GM12878 (cell line): ENCODE results near the gene EIF4H. TPM values are rescaled to one million over a fixed set of nuclear protein-coding genes. Genes with fewer than 3 reads are reported as not detected.

Source experiments
- ATAC-seq: fragments of 200-7000 bp; cut with Tn5 transposase; 3 replicates; pipeline ENCODE4 v1.9.1; 2020; ENCODE audit warnings: mild to moderate bottlenecking, moderate library complexity
- BruUV-seq: library from RNA; stranded (reverse); fragments of 400-500 nt; replicated peaks from 2 replicates; lab custom pipeline; 2021; lab: Mats Ljungman, UMichigan
- CTCF ChIA-PET: fragments of 300-600 bp; sonication (Branson Sonifier 250); formaldehyde crosslinking; extraction: SDS; loops from one replicate; lab custom pipeline; 2021; ENCODE audit warnings: inconsistent platforms; lab: Yijun Ruan, JAX
- POLR2A ChIA-PET: fragments of 350-600 bp; formaldehyde crosslinking; extraction: SDS; loops from one replicate; lab custom pipeline; 2021; ENCODE audit warnings: inconsistent platforms; lab: Charles Lee
- RAD21 ChIA-PET: fragments of 300-600 bp; sonication (Branson Sonifier 250); formaldehyde crosslinking; loops from one replicate; lab custom pipeline; 2023; ENCODE audit warnings: antibody characterized with exemption; ENCODE audit not compliant: unreplicated experiment; lab: Charles Lee
- SMC1A ChIA-PET: fragments of 300-600 bp; sonication (Branson Sonifier 250); formaldehyde crosslinking; loops from one replicate; lab custom pipeline; 2023; ENCODE audit not compliant: unreplicated experiment, uncharacterized antibody; lab: Charles Lee
- DNase-seq: peaks from one replicate; pipeline ENCODE4 v3.0.0-alpha.2; 2011; ENCODE audit warnings: low read depth, low spot score
- FAIRE-seq: peaks from 3 replicates; lab custom pipeline; 2011; peaks lifted over from hg19 to GRCh38; lab: Jason Lieb, UNC
- H2AFZ ChIP-seq: 2 replicates; pipeline ENCODE4 v1.6.0; 2011; ENCODE audit warnings: low read depth, low read length, control low read depth; ENCODE audit not compliant: control insufficient read depth
- H3K27ac ChIP-seq: 2 replicates; pipeline ENCODE4 v1.5.1; 2011; ENCODE audit warnings: control low read depth; ENCODE audit not compliant: control insufficient read depth, insufficient read depth
- H3K27me3 ChIP-seq, 2 experiments: replicated peaks in 1 of 2; 2 replicates each; pipeline versions ENCODE4 v1.6.0 to v1.6.1; 2011; ENCODE audit warnings: low read length in 1 of 2; ENCODE audit not compliant: control insufficient read depth in 2 of 2, insufficient read depth in 2 of 2
- H3K36me3 ChIP-seq, 2 experiments: 2 replicates each; pipeline ENCODE4 v1.5.1; 2011; ENCODE audit warnings: low read length in 1 of 2; ENCODE audit not compliant: control insufficient read depth in 2 of 2, insufficient read depth in 2 of 2
- H3K4me1 ChIP-seq: 2 replicates; pipeline ENCODE4 v1.6.1; 2011; ENCODE audit warnings: mild to moderate bottlenecking, low read length, moderate library complexity, mixed read lengths; ENCODE audit not compliant: control insufficient read depth, insufficient read depth
- H3K4me2 ChIP-seq: 2 replicates; pipeline ENCODE4 v1.6.0; 2011; ENCODE audit warnings: control low read depth; ENCODE audit not compliant: control insufficient read depth, insufficient read depth
- H3K4me3 ChIP-seq: fragments of 200-600 bp; sonication (generic); 2 replicates; pipeline ENCODE4 v1.5.1; 2016
- H3K79me2 ChIP-seq: 2 replicates; pipeline ENCODE4 v1.6.0; 2011; ENCODE audit warnings: low read length; ENCODE audit not compliant: control insufficient read depth, insufficient read depth
- H3K9ac ChIP-seq: 2 replicates; pipeline ENCODE4 v1.8.0; 2011; ENCODE audit warnings: low read length, control low read depth, mixed read lengths; ENCODE audit not compliant: control insufficient read depth, insufficient read depth
- H3K9me3 ChIP-seq: replicated peaks from 3 replicates; pipeline ENCODE4 v1.5.1; 2011; ENCODE audit warnings: mild to moderate bottlenecking, low read length; ENCODE audit not compliant: control insufficient read depth, insufficient read depth
- H4K20me1 ChIP-seq: 2 replicates; pipeline ENCODE4 v1.6.0; 2011; ENCODE audit not compliant: control insufficient read depth, insufficient read depth
- LARP7 ChIP-seq: fragments of 450-650 bp; IDR thresholded peaks from 2 replicates; pipeline ENCODE4 v1.6.1; 2017; ENCODE audit warnings: mild to moderate bottlenecking
- WGBS: methylation state at CpG from one replicate; pipeline ENCODE4 v1.1.6; 2016; ENCODE audit warnings: low lambda C conversion rate; ENCODE audit not compliant: insufficient replicate concordance, insufficient coverage; ENCODE audit errors: missing lambda C conversion rate; 5-methylcytosine and 5-hydroxymethylcytosine counted together
- in situ Hi-C: fragments of 300-500 bp; cut with MboI; formaldehyde crosslinking; loops from 9 replicates; pipeline ENCODE4 v1.14.3; 2018; ENCODE audit warnings: mixed read lengths
- intact Hi-C: fragments of 100-400 bp; cut with micrococcal nuclease; formaldehyde crosslinking; loops from one replicate; pipeline ENCODE4 v1.14.2; 2022; ENCODE audit not compliant: unreplicated experiment
- polyA plus RNA-seq, 11 experiments: library from polyadenylated mRNA; depleted of rRNA in 4 of 11; unstranded in 6 of 11; stranded (reverse) in 5 of 11; fragments of >200 nt; fragmentation: Nextera tagmentation in 4 of 11; fragmentation: Illumina TruSeq in 1 of 11; extraction: Ambion mirVana in 4 of 11; extraction: Trizol in 1 of 11; gene quantifications; 1 replicate in 1 of 11; 2 replicates in 10 of 11; pipeline versions ENCODE4 v1.2.1 to v1.2.3, GENCODE V29; 2011 to 2016; ENCODE audit warnings: inconsistent platforms in 2 of 11, missing spikeins in 2 of 11, low read depth in 1 of 11
- total RNA-seq, 4 experiments: library from RNA; depleted of rRNA in 3 of 4; stranded (reverse); fragments of >200 nt in 3 of 4; fragmentation: Illumina TruSeq in 1 of 4; extraction: Trizol in 1 of 4; gene quantifications; 2 replicates each; pipeline versions ENCODE4 v1.2.1 to v1.2.3, GENCODE V29; 2013 to 2021
- TF ChIP-seq, protein P1 (sequence below): fragments of 450-650 bp; IDR thresholded peaks from 2 replicates; pipeline ENCODE4 v1.6.1; 2017; ENCODE audit warnings: antibody characterized with exemption, mild to moderate bottlenecking, moderate library complexity
- TF ChIP-seq, protein P2 (sequence below): IDR thresholded peaks from 2 replicates; pipeline ENCODE4 v1.6.1; 2011; ENCODE audit warnings: mild to moderate bottlenecking, low read depth, low read length, moderate library complexity; ENCODE audit not compliant: insufficient replicate concordance
- TF ChIP-seq, protein P3 (sequence below): IDR thresholded peaks from 2 replicates; pipeline ENCODE4 v1.6.1; 2011; ENCODE audit warnings: low read depth, mild to moderate bottlenecking, low read length, moderate library complexity, borderline replicate concordance; ENCODE audit errors: extremely low read depth

Gene EIF4H
- total and polyA plus RNA-seq, 10 of the 15 experiments (the other 5 are each of a cell fraction or from before 2014, with no cell fraction given), result 9.9 to 443 (median 258) TPM

DNA sequence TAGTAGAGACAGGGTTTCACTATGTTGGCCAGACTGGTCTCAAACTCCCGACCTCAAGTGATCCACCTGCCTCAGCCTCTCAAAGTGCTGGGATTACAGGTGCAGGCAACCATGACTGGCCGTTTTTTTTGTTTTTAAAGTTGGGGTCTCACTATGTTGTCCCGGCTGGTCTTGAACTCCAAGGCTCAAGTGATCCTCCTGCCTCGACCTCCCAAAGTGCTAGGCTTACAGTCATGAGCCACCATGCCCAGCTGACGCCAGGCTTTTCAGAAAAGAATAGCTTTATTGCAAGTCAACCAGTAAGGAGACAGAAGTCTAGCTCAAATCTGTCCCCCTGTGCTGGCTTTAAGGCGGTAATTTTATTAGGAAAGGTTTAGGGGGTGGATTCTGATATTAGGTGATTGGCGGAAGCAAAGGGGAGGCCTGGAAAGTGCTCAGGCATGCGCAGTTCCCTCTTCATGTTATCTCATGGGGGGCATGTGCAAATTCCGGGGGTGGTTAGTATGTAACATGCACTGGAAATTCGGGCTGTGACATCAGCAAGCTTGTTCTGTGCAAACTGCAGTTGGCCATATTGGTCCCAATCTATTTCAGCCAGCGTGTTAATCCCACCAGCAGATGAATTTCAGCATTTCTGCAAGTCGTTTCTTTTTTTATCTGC, 47.8 kb upstream of the EIF4H start:
- H3K9ac ChIP-seq, result no peak overlapping the region
- H3K27ac ChIP-seq, result no peak overlapping the region
- no TSS peak for BruUV-seq
- no peak overlapping the region for H3K4me2 ChIP-seq
- no peak overlapping the region for H2AFZ ChIP-seq
- in situ Hi-C loops, result no loop called here
- ChIA-PET CTCF (no interaction called here), SMC1A (no interaction called here), POLR2A (interaction anchor here (0.5 kb wide), 1 partner anchor 413 kb away, joined by 3 read pairs; no protein-coding TSS in a partner anchor), RAD21 (interaction anchor here (0.7 kb wide), 1 partner anchor 10 kb away, joined by 3 read pairs; no protein-coding TSS in a partner anchor)
- H3K9me3 ChIP-seq, result no peaks in the 10 kb centered on the region
- H3K36me3 ChIP-seq, result peaks cover 0 to 3% of the 10 kb centered on the region in 2 experiments; a peak in 2 of 4 replicates
- H4K20me1 ChIP-seq, result no peaks in the 10 kb centered on the region
- no peak for ATAC-seq
- no peak for DNase-seq
- 43% methylated on average over 12 of the region's 12 CpGs for WGBS
- H3K4me3 ChIP-seq, result no peak overlapping the region
- no peaks in the 10 kb centered on the region for H3K4me1 ChIP-seq
- intact Hi-C loops, result loop anchor here (10.0 kb wide), 1 partner anchor 62 kb away; no protein-coding TSS in a partner anchor
- FAIRE-seq, result no peak
- TF ChIP-seq, protein P1, sequence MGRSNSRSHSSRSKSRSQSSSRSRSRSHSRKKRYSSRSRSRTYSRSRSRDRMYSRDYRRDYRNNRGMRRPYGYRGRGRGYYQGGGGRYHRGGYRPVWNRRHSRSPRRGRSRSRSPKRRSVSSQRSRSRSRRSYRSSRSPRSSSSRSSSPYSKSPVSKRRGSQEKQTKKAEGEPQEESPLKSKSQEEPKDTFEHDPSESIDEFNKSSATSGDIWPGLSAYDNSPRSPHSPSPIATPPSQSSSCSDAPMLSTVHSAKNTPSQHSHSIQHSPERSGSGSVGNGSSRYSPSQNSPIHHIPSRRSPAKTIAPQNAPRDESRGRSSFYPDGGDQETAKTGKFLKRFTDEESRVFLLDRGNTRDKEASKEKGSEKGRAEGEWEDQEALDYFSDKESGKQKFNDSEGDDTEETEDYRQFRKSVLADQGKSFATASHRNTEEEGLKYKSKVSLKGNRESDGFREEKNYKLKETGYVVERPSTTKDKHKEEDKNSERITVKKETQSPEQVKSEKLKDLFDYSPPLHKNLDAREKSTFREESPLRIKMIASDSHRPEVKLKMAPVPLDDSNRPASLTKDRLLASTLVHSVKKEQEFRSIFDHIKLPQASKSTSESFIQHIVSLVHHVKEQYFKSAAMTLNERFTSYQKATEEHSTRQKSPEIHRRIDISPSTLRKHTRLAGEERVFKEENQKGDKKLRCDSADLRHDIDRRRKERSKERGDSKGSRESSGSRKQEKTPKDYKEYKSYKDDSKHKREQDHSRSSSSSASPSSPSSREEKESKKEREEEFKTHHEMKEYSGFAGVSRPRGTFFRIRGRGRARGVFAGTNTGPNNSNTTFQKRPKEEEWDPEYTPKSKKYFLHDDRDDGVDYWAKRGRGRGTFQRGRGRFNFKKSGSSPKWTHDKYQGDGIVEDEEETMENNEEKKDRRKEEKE, result no peak
- no peak for TF ChIP-seq LARP7
- TF ChIP-seq, protein P2, sequence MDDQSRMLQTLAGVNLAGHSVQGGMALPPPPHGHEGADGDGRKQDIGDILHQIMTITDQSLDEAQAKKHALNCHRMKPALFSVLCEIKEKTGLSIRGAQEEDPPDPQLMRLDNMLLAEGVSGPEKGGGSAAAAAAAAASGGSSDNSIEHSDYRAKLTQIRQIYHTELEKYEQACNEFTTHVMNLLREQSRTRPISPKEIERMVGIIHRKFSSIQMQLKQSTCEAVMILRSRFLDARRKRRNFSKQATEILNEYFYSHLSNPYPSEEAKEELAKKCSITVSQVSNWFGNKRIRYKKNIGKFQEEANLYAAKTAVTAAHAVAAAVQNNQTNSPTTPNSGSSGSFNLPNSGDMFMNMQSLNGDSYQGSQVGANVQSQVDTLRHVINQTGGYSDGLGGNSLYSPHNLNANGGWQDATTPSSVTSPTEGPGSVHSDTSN, result no peak
- TF ChIP-seq, protein P3, sequence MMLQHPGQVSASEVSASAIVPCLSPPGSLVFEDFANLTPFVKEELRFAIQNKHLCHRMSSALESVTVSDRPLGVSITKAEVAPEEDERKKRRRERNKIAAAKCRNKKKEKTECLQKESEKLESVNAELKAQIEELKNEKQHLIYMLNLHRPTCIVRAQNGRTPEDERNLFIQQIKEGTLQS, result no peak
- H3K79me2 ChIP-seq, result no peaks in the 10 kb centered on the region
- no peaks in the 10 kb centered on the region for H3K27me3 ChIP-seq
